ENCODE results near the gene RASGRP4.

DNA sequence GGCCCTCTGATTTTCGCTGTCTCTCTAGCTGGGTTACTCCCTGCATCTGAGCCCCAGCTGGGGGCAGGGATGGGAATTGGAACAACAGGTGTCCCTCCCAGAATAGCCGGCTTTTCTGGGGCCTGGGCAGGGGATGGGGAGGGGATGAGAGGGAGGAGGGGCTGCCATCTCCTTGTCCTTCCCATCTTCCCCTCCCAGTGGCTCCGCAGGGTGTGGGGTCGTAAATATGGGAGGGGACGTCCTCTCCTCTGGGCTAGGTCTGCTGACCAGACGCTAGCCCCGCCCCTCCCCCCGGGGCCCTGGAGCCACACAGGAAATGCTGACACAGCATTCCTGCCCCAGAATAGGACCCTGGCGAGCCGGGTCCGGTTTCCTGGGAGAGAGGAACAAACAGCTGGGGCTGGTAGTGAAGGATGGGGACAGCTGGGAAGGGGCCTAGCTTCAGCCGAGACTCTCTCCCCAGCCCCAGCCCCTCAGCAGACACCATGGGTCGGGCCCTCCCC is 8.6 kb upstream of the RASGRP4 start:
- TF ChIP-seq, protein P1, sequence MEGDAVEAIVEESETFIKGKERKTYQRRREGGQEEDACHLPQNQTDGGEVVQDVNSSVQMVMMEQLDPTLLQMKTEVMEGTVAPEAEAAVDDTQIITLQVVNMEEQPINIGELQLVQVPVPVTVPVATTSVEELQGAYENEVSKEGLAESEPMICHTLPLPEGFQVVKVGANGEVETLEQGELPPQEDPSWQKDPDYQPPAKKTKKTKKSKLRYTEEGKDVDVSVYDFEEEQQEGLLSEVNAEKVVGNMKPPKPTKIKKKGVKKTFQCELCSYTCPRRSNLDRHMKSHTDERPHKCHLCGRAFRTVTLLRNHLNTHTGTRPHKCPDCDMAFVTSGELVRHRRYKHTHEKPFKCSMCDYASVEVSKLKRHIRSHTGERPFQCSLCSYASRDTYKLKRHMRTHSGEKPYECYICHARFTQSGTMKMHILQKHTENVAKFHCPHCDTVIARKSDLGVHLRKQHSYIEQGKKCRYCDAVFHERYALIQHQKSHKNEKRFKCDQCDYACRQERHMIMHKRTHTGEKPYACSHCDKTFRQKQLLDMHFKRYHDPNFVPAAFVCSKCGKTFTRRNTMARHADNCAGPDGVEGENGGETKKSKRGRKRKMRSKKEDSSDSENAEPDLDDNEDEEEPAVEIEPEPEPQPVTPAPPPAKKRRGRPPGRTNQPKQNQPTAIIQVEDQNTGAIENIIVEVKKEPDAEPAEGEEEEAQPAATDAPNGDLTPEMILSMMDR (conservative IDR thresholded peaks at IDR 0.05), result no peak
- no peak for TF ChIP-seq ZFX (IDR thresholded peaks at IDR 0.05)

All from C4-2B (cell line).